ENCODE results near the gene DPAGT1. TPM values are rescaled to one million over a fixed set of nuclear protein-coding genes. Genes with fewer than 3 reads are reported as not detected.
"Not testable (repeated sequence)": the region's sequence is repeated elsewhere in the genome, so short reads cannot be mapped to it uniquely, and the experiment has no call there.

The DPAGT1 gene
- total RNA-seq, 1 experiment from 2014 or later, result 63.5 TPM

DNA sequence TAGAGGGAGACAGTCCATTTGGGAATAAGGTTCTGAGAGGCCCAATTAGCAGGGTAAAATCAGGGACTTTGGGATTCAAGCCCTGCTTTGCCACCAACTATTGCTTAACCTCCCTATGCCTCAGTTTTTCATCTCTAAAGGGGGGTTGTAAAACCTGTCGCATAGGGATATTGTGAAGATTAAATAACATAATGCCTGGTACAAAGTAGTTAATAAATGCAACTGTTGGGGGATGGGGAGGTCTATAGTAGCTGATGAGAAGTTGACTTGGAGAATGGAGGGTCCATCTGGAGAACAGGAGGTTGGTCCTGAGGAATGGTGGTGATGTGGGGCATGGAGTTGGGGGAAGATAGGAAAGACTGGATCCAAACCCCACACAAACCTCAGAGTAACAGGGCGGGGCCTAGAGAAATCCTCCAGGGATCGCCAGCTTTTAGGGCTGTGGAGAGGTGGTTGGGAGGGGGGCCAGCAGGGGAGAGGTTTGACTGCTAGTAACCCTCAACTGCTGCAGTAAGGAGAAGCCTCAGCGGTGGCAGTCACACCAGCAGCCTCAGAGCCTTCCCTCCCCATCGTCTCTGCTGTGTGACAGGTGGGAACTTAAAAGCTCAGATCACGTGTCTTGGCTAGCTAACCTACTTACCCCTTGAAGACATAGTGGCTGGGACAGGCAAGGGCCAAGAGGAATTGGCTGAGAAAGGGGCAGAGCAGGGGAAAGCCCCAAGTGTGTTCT is 46.1 kb upstream of the DPAGT1 start:
- Mint-ChIP-seq H3K27ac (no peak overlapping the region), H3K36me3 (no peaks in the 10 kb centered on the region), H3K27me3 (ENCODE audit: low read depth) (peaks cover 66% of the 10 kb centered on the region), H3K9me3 (no peaks in the 10 kb centered on the region), H3K4me1 (peaks cover 25% of the 10 kb centered on the region), H3K4me3 (peak overlapping the region; percentile 77)
- DNase-seq (ENCODE audit: low spot score) (no peak), ATAC-seq (peak; percentile 15)
- TF ChIP-seq, protein P1, sequence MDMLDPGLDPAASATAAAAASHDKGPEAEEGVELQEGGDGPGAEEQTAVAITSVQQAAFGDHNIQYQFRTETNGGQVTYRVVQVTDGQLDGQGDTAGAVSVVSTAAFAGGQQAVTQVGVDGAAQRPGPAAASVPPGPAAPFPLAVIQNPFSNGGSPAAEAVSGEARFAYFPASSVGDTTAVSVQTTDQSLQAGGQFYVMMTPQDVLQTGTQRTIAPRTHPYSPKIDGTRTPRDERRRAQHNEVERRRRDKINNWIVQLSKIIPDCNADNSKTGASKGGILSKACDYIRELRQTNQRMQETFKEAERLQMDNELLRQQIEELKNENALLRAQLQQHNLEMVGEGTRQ (CRISPR knock-in tag; IDR thresholded peaks at IDR 0.05), result peak; percentile 78
- TF ChIP-seq GABPB1 (CRISPR knock-in tag; IDR thresholded peaks at IDR 0.05), result no peak
- no peak for TF ChIP-seq ETV6 (CRISPR knock-in tag; IDR thresholded peaks at IDR 0.05)
- TF ChIP-seq, protein P2, sequence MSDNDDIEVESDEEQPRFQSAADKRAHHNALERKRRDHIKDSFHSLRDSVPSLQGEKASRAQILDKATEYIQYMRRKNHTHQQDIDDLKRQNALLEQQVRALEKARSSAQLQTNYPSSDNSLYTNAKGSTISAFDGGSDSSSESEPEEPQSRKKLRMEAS (CRISPR knock-in tag; IDR thresholded peaks at IDR 0.05), result 0 out of 2 replicates have a peak, but pooled peaks have one; percentile 61
- TF ChIP-seq, protein P3, sequence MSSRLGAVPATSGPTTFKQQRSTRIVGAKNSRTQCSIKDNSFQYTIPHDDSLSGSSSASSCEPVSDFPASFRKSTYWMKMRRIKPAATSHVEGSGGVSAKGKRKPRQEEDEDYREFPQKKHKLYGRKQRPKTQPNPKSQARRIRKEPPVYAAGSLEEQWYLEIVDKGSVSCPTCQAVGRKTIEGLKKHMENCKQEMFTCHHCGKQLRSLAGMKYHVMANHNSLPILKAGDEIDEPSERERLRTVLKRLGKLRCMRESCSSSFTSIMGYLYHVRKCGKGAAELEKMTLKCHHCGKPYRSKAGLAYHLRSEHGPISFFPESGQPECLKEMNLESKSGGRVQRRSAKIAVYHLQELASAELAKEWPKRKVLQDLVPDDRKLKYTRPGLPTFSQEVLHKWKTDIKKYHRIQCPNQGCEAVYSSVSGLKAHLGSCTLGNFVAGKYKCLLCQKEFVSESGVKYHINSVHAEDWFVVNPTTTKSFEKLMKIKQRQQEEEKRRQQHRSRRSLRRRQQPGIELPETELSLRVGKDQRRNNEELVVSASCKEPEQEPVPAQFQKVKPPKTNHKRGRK (CRISPR knock-in tag; IDR thresholded peaks at IDR 0.05; ENCODE audit: borderline replicate concordance), result 0 out of 2 replicates have a peak, but pooled peaks have one; percentile 62
- TF ChIP-seq, protein P4, sequence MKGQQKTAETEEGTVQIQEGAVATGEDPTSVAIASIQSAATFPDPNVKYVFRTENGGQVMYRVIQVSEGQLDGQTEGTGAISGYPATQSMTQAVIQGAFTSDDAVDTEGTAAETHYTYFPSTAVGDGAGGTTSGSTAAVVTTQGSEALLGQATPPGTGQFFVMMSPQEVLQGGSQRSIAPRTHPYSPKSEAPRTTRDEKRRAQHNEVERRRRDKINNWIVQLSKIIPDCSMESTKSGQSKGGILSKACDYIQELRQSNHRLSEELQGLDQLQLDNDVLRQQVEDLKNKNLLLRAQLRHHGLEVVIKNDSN (CRISPR knock-in tag; IDR thresholded peaks at IDR 0.05), result peak; percentile 77; the same call in 1 of the 2 replicates
- ChIA-PET POLR2A (interaction anchor here (0.5 kb wide), 1 partner anchor 15 kb away, joined by 5 read pairs; no protein-coding TSS in a partner anchor), CTCF (interaction anchor here (0.6 to 2.7 kb wide), 8 partner anchors 13 to 233 kb away, joined by 3 to 10 read pairs (median 4); partner anchors contain the start of genes CBL, DPAGT1 and HINFP)

DNA sequence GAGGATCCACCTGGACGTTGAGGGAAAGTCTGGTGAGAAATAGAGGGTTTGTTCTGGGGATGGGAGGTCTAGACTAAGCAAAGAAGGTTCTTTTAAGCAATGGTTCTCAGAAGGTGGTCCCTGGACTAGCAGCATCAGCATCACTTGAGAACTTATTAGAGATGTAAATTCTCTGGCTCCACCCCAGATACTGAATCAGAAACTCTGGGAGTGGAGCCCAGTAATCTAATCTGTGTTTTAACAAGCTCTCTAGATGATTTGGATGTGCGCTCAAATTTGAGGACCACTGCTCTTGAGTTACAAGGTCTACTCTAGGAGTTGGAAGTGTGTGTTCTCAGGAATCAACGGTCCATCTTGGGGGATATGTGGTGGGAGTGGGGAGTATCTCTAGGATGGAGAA is 43.9 kb upstream of the DPAGT1 start:
- H3K27me3 Mint-ChIP-seq (ENCODE audit: low read depth), result peaks cover 48% of the 10 kb centered on the region
- no peaks in the 10 kb centered on the region for H3K36me3 Mint-ChIP-seq
- ChIA-PET POLR2A (no interaction called here), CTCF (interaction anchor here (0.7 to 2.5 kb wide), 17 partner anchors 11 to 194 kb away, joined by 3 to 31 read pairs (median 5); partner anchors contain the start of genes CBL, DPAGT1, HINFP and NHERF4)
- no peak overlapping the region for H3K27ac Mint-ChIP-seq
- no peak for ATAC-seq
- no peak for DNase-seq (ENCODE audit: low spot score)
- H3K9me3 Mint-ChIP-seq, result no peaks in the 10 kb centered on the region
- H3K4me3 Mint-ChIP-seq, result no peak overlapping the region
- H3K4me1 Mint-ChIP-seq, result peaks cover 25% of the 10 kb centered on the region
- TF ChIP-seq, protein P5, sequence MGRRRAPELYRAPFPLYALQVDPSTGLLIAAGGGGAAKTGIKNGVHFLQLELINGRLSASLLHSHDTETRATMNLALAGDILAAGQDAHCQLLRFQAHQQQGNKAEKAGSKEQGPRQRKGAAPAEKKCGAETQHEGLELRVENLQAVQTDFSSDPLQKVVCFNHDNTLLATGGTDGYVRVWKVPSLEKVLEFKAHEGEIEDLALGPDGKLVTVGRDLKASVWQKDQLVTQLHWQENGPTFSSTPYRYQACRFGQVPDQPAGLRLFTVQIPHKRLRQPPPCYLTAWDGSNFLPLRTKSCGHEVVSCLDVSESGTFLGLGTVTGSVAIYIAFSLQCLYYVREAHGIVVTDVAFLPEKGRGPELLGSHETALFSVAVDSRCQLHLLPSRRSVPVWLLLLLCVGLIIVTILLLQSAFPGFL (CRISPR knock-in tag; IDR thresholded peaks at IDR 0.05; ENCODE audit: borderline replicate concordance), result no peak
- TF ChIP-seq TEAD1 (CRISPR knock-in tag; IDR thresholded peaks at IDR 0.05), result no peak

DNA sequence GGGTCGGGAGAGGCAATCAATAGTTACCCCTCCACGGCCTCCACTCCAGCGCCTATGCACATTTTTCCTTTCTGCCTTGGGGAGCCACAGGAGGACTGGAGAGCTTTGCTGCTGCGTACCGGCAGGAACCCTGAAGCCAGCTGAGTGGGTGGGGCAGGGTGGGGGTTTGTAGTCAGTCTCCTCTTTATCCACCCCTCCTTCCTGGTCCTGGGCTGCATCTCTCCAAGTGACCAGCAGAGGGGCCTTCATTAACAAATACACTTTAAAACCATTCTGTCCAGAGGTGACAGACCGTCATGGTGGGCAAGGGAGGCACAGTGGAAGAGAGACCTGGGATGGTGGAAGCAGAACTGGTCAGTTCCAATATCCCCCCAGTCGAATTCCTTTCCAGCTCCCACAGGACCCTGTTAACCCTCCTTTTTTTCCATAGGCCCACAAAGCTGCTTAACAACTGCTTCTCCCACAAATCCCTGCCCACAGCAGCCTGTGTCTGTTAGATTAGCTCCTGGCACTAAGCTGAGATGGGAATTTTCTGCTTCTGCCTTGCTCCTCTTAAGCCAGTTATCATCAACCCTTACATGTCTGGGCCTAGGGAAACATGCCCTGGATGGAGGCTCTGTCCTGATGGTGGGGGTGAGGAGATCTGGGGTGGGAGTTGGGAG is 43.3 kb upstream of the DPAGT1 start:
- TF ChIP-seq, protein P6, sequence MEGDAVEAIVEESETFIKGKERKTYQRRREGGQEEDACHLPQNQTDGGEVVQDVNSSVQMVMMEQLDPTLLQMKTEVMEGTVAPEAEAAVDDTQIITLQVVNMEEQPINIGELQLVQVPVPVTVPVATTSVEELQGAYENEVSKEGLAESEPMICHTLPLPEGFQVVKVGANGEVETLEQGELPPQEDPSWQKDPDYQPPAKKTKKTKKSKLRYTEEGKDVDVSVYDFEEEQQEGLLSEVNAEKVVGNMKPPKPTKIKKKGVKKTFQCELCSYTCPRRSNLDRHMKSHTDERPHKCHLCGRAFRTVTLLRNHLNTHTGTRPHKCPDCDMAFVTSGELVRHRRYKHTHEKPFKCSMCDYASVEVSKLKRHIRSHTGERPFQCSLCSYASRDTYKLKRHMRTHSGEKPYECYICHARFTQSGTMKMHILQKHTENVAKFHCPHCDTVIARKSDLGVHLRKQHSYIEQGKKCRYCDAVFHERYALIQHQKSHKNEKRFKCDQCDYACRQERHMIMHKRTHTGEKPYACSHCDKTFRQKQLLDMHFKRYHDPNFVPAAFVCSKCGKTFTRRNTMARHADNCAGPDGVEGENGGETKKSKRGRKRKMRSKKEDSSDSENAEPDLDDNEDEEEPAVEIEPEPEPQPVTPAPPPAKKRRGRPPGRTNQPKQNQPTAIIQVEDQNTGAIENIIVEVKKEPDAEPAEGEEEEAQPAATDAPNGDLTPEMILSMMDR (IDR thresholded peaks at IDR 0.05), result peak; percentile 52
- no peak for TF ChIP-seq IRF2 (CRISPR knock-in tag; IDR thresholded peaks at IDR 0.05; ENCODE audit: borderline replicate concordance, low read depth)
- Mint-ChIP-seq H3K27ac (no peak overlapping the region), H3K36me3 (no peaks in the 10 kb centered on the region), H3K4me3 (no peak overlapping the region), H3K9me3 (no peaks in the 10 kb centered on the region), H3K27me3 (ENCODE audit: low read depth) (peaks cover 43% of the 10 kb centered on the region), H3K4me1 (peaks cover 23% of the 10 kb centered on the region)
- ATAC-seq (peak; percentile 83), DNase-seq (ENCODE audit: low spot score) (peak; percentile 84)
- ChIA-PET POLR2A (interaction anchor here (0.6 to 1.1 kb wide), 2 partner anchors 20 to 23 kb away, joined by 3 to 4 read pairs; partner anchors contain the start of gene HINFP), CTCF (interaction anchor here (0.6 to 2.5 kb wide), 44 partner anchors 8 to 1302 kb away, joined by 3 to 31 read pairs (median 4); partner anchors contain the start of genes C1QTNF5, C2CD2L, CBL and DPAGT1)

DNA sequence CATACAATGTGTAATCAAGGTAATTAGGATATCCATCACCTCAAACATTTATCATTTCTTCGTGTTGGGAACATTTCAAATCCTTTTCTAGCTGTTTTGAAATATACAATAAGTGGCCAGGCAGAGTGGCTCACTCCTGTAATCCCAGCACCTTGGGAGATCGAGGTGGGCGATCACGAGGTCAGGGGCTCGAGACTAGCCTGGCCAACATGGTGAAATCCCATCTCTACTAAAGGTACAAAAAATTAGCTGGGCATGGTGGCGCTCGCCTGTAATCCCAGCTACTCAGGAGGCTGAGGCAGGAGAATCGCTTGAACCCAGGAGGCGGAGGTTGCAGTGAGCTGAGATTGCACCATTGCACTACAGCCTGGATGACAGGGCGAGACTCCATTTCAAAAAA is 37.6 kb upstream of the DPAGT1 start:
- H3K27me3 Mint-ChIP-seq (ENCODE audit: low read depth); H3K27ac Mint-ChIP-seq; DNase-seq (ENCODE audit: low spot score); ATAC-seq; H3K9me3 Mint-ChIP-seq; H3K36me3 Mint-ChIP-seq; H3K4me1 Mint-ChIP-seq; POLR2A ChIA-PET; H3K4me3 Mint-ChIP-seq; CTCF ChIA-PET: not testable (repeated sequence)

Measured in WTC11 (cell line).